Measurements from ENCODE around the gene KIF21B. TPM values are rescaled to one million over a fixed set of nuclear protein-coding genes. Genes with fewer than 3 reads are reported as not detected.

Gene KIF21B
- total RNA-seq, 5 donors from 2014 or later (not counting 1 experiment from before 2014, with no cell fraction given), result 70.8 to 110 (median 101) TPM

GRCh38 chr1:201039876-201040275 is 16.4 kb upstream of the KIF21B start:
- H3K27me3 Mint-ChIP-seq, result no peaks in the 10 kb centered on the region
- no peaks in the 10 kb centered on the region for H3K36me3 Mint-ChIP-seq
- H3K27me3 ChIP-seq (replicated peaks in 1 of 2; ENCODE audit: control insufficient read depth in 2 of 2, extremely low read depth in 1 of 2, insufficient read depth in 2 of 2, low read length in 1 of 2), result no peaks in the 10 kb centered on the region
- no peak for ATAC-seq (replicated peaks in 1 of 4)
- no peak for DNase-seq
- ChIA-PET CTCF (interaction anchor here (0.9 to 4.9 kb wide), 5 partner anchors 14 to 504 kb away, joined by 3 to 49 read pairs (median 6); no protein-coding TSS in a partner anchor), POLR2A (no interaction called here)
- no peaks in the 10 kb centered on the region for H3K9me3 ChIP-seq
- H3K4me3 ChIP-seq (ENCODE audit: control insufficient read depth in 1 of 2, extremely low read depth in 1 of 2, low read length in 1 of 2), result no peak overlapping the region
- 83% methylated on average over 3 of the region's 5 CpGs for WGBS (ENCODE audit: insufficient coverage)
- H3K36me3 ChIP-seq (ENCODE audit: control insufficient read depth in 2 of 2, extremely low read depth in 1 of 2, insufficient read depth in 1 of 2, low read length in 1 of 2), result no peaks in the 10 kb centered on the region
- no peak overlapping the region for H3K27ac ChIP-seq (ENCODE audit: low read length)
- peaks cover 0 to 4% of the 10 kb centered on the region in 2 experiments for H3K4me1 ChIP-seq (ENCODE audit: control insufficient read depth in 1 of 2, extremely low read depth in 1 of 2, insufficient read depth in 2 of 2, low read length in 2 of 2)
- peaks cover 0 to 3% (median 3%) of the 10 kb centered on the region in 3 donors for H3K4me1 Mint-ChIP-seq
- no peak overlapping the region for H3K27ac Mint-ChIP-seq
- no peak overlapping the region for H3K4me3 Mint-ChIP-seq
- H3K9me3 Mint-ChIP-seq, result no peaks in the 10 kb centered on the region

- no peak overlapping the region for H3K4me3 ChIP-seq (ENCODE audit: control insufficient read depth in 1 of 2, extremely low read depth in 1 of 2, low read length in 1 of 2)
- CTCF ChIA-PET, result interaction anchor here (0.6 to 4.9 kb wide), 7 partner anchors 14 to 68 kb away, joined by 3 to 49 read pairs (median 3); no protein-coding TSS in a partner anchor
- no peaks in the 10 kb centered on the region for H3K36me3 ChIP-seq (ENCODE audit: control insufficient read depth in 2 of 2, extremely low read depth in 1 of 2, insufficient read depth in 1 of 2, low read length in 1 of 2)
- H3K9me3 ChIP-seq, result no peaks in the 10 kb centered on the region
- ATAC-seq (replicated peaks in 1 of 4) (no peak), DNase-seq (no peak)
- POLR2A ChIA-PET, result no interaction called here
- H3K4me1 ChIP-seq (ENCODE audit: control insufficient read depth in 1 of 2, extremely low read depth in 1 of 2, insufficient read depth in 2 of 2, low read length in 2 of 2), result peaks cover 0 to 4% of the 10 kb centered on the region in 2 experiments
- no peak overlapping the region for H3K4me3 Mint-ChIP-seq
- no peak overlapping the region for H3K27ac Mint-ChIP-seq
- no CpG with 5 or more reads among the region's 2 CpGs for whole genome bisulfite sequencing (ENCODE audit: insufficient coverage)
- H3K36me3 Mint-ChIP-seq, result no peaks in the 10 kb centered on the region
- no peaks in the 10 kb centered on the region for H3K27me3 ChIP-seq (replicated peaks in 1 of 2; ENCODE audit: control insufficient read depth in 2 of 2, extremely low read depth in 1 of 2, insufficient read depth in 2 of 2, low read length in 1 of 2)
- H3K9me3 Mint-ChIP-seq, result no peaks in the 10 kb centered on the region
- H3K27me3 Mint-ChIP-seq, result no peaks in the 10 kb centered on the region
- H3K4me1 Mint-ChIP-seq, result peaks cover 0 to 3% (median 3%) of the 10 kb centered on the region in 3 donors
- no peak overlapping the region for H3K27ac ChIP-seq (ENCODE audit: low read length)
Observed at GRCh38 chr1:201039418-201039817, 15.9 kb upstream of the KIF21B start.

GRCh38 chr1:201038186-201038876 is 14.8 kb upstream of the KIF21B start:
- no peak for ATAC-seq (replicated peaks in 1 of 4)
- no peaks in the 10 kb centered on the region for H3K36me3 Mint-ChIP-seq
- no peaks in the 10 kb centered on the region for H3K9me3 ChIP-seq
- peaks cover 0 to 4% of the 10 kb centered on the region in 2 experiments for H3K4me1 ChIP-seq (ENCODE audit: control insufficient read depth in 1 of 2, extremely low read depth in 1 of 2, insufficient read depth in 2 of 2, low read length in 2 of 2)
- H3K27ac ChIP-seq (ENCODE audit: low read length), result no peak overlapping the region
- no peak for DNase-seq
- ChIA-PET POLR2A (interaction anchor here in 1 of 2 donors (0.7 kb wide), 1 partner anchor 29 kb away, joined by 5 read pairs; no protein-coding TSS in a partner anchor), CTCF (interaction anchor here (0.7 to 4.9 kb wide), 6 partner anchors 22 to 67 kb away, joined by 3 to 49 read pairs (median 3); no protein-coding TSS in a partner anchor)
- H3K27me3 Mint-ChIP-seq, result no peaks in the 10 kb centered on the region
- H3K4me3 Mint-ChIP-seq, result no peak overlapping the region
- no peaks in the 10 kb centered on the region for H3K27me3 ChIP-seq (replicated peaks in 1 of 2; ENCODE audit: control insufficient read depth in 2 of 2, extremely low read depth in 1 of 2, insufficient read depth in 2 of 2, low read length in 1 of 2)
- no peak overlapping the region for H3K4me3 ChIP-seq (ENCODE audit: control insufficient read depth in 1 of 2, extremely low read depth in 1 of 2, low read length in 1 of 2)
- H3K36me3 ChIP-seq (ENCODE audit: control insufficient read depth in 2 of 2, extremely low read depth in 1 of 2, insufficient read depth in 1 of 2, low read length in 1 of 2), result no peaks in the 10 kb centered on the region
- peaks cover 0 to 3% (median 3%) of the 10 kb centered on the region in 3 donors for H3K4me1 Mint-ChIP-seq
- 72% methylated on average over 9 of the region's 10 CpGs for WGBS (ENCODE audit: insufficient coverage)
- H3K27ac Mint-ChIP-seq, result no peak overlapping the region
- H3K9me3 Mint-ChIP-seq, result no peaks in the 10 kb centered on the region

GRCh38 chr1:201036188-201036842 is 12.8 kb upstream of the KIF21B start:
- H3K27ac ChIP-seq (ENCODE audit: low read length), result no peak overlapping the region
- H3K4me1 Mint-ChIP-seq, result no peaks in the 10 kb centered on the region

GRCh38 chr1:201034671-201035070 is 11.2 kb upstream of the KIF21B start:
- no peaks in the 10 kb centered on the region for H3K27me3 Mint-ChIP-seq
- no peaks in the 10 kb centered on the region for H3K4me1 Mint-ChIP-seq
- H3K27me3 ChIP-seq (replicated peaks in 1 of 2; ENCODE audit: control insufficient read depth in 2 of 2, extremely low read depth in 1 of 2, insufficient read depth in 2 of 2, low read length in 1 of 2), result no peaks in the 10 kb centered on the region
- no peak overlapping the region for H3K4me3 ChIP-seq (ENCODE audit: control insufficient read depth in 1 of 2, extremely low read depth in 1 of 2, low read length in 1 of 2)
- ChIA-PET CTCF (no interaction called here), POLR2A (interaction anchor here in 1 of 2 donors (0.8 kb wide), 1 partner anchor 8 kb away, joined by 3 read pairs; no protein-coding TSS in a partner anchor)
- 80% methylated on average over 3 of the region's 4 CpGs for WGBS (ENCODE audit: insufficient coverage)
- no peak for ATAC-seq (replicated peaks in 1 of 4)
- no peak overlapping the region for H3K4me3 Mint-ChIP-seq
- H3K27ac Mint-ChIP-seq, result no peak overlapping the region
- no peaks in the 10 kb centered on the region for H3K36me3 ChIP-seq (ENCODE audit: control insufficient read depth in 2 of 2, extremely low read depth in 1 of 2, insufficient read depth in 1 of 2, low read length in 1 of 2)
- no peaks in the 10 kb centered on the region for H3K36me3 Mint-ChIP-seq
- H3K4me1 ChIP-seq (ENCODE audit: control insufficient read depth in 1 of 2, extremely low read depth in 1 of 2, insufficient read depth in 2 of 2, low read length in 2 of 2), result no peaks in the 10 kb centered on the region
- H3K9me3 Mint-ChIP-seq, result no peaks in the 10 kb centered on the region
- no peak for DNase-seq
- no peak overlapping the region for H3K27ac ChIP-seq (ENCODE audit: low read length)
- no peaks in the 10 kb centered on the region for H3K9me3 ChIP-seq

More at GRCh38 chr1:201036188-201036842, 12.8 kb upstream of the KIF21B start:
- Histone ChIP-seq H3K36me3 (ENCODE audit: control insufficient read depth in 2 of 2, extremely low read depth in 1 of 2, insufficient read depth in 1 of 2, low read length in 1 of 2) (no peaks in the 10 kb centered on the region), H3K4me3 (ENCODE audit: control insufficient read depth in 1 of 2, extremely low read depth in 1 of 2, low read length in 1 of 2) (no peak overlapping the region), H3K4me1 (ENCODE audit: control insufficient read depth in 1 of 2, extremely low read depth in 1 of 2, insufficient read depth in 2 of 2, low read length in 2 of 2) (no peaks in the 10 kb centered on the region), H3K27me3 (replicated peaks in 1 of 2; ENCODE audit: control insufficient read depth in 2 of 2, extremely low read depth in 1 of 2, insufficient read depth in 2 of 2, low read length in 1 of 2) (no peaks in the 10 kb centered on the region), H3K9me3 (no peaks in the 10 kb centered on the region)
- H3K9me3 Mint-ChIP-seq, result no peaks in the 10 kb centered on the region
- ATAC-seq (replicated peaks in 1 of 4) (no peak), DNase-seq (no peak)
- no peaks in the 10 kb centered on the region for H3K27me3 Mint-ChIP-seq
- H3K36me3 Mint-ChIP-seq, result no peaks in the 10 kb centered on the region
- H3K4me3 Mint-ChIP-seq, result no peak overlapping the region
- no peak overlapping the region for H3K27ac Mint-ChIP-seq
- ChIA-PET CTCF (interaction anchor here (0.6 to 1.8 kb wide), 7 partner anchors 57 to 1045 kb away, joined by 3 to 12 read pairs (median 4); no protein-coding TSS in a partner anchor), POLR2A (no interaction called here)
- 86% methylated on average over 7 of the region's 12 CpGs for WGBS (ENCODE audit: insufficient coverage)

GRCh38 chr1:201032408-201032807 is 8.9 kb upstream of the KIF21B start:
- H3K9me3 Mint-ChIP-seq, result no peaks in the 10 kb centered on the region
- Histone ChIP-seq H3K27ac (ENCODE audit: low read length) (no peak overlapping the region), H3K9me3 (no peaks in the 10 kb centered on the region), H3K27me3 (replicated peaks in 1 of 2; ENCODE audit: control insufficient read depth in 2 of 2, extremely low read depth in 1 of 2, insufficient read depth in 2 of 2, low read length in 1 of 2) (no peaks in the 10 kb centered on the region), H3K4me1 (ENCODE audit: control insufficient read depth in 1 of 2, extremely low read depth in 1 of 2, insufficient read depth in 2 of 2, low read length in 2 of 2) (no peaks in the 10 kb centered on the region), H3K36me3 (ENCODE audit: control insufficient read depth in 2 of 2, extremely low read depth in 1 of 2, insufficient read depth in 1 of 2, low read length in 1 of 2) (no peaks in the 10 kb centered on the region), H3K4me3 (ENCODE audit: control insufficient read depth in 1 of 2, extremely low read depth in 1 of 2, low read length in 1 of 2) (no peak overlapping the region)
- H3K27ac Mint-ChIP-seq, result peak overlapping the region in 1 of 2 donors; percentile 44
- H3K4me3 Mint-ChIP-seq, result no peak overlapping the region
- H3K4me1 Mint-ChIP-seq, result peaks cover 0 to under 1% (median 0%) of the 10 kb centered on the region in 3 donors
- H3K36me3 Mint-ChIP-seq, result no peaks in the 10 kb centered on the region
- CTCF ChIA-PET, result no interaction called here
- ATAC-seq (replicated peaks in 1 of 4), result no peak
- DNase-seq, result no peak
- no CpG with 5 or more reads among the region's 1 CpG for WGBS (ENCODE audit: insufficient coverage)
- POLR2A ChIA-PET, result no interaction called here
- H3K27me3 Mint-ChIP-seq, result no peaks in the 10 kb centered on the region
